Globus pallidus (tissue), 1 donor: ENCODE measurements around the gene EDDM13.
A peak's percentile ranks its signal among the peaks of the same experiment; 100 is the strongest.
"Not testable (repeated sequence)": the region's sequence is repeated elsewhere in the genome, so short reads cannot be mapped to it uniquely, and the experiment has no call there.

Experiments
- DNase-seq: peaks from one replicate; pipeline ENCODE4 v3.0.0-alpha.2; 2015; ENCODE audit warnings: low spot score

EDDM13 gene

GRCh38 chr19:56295531-56296455, 23.2 kb downstream of the EDDM13 start:
- DNase-seq = no peak

- DNase-seq = no peak
Measured at GRCh38 chr19:56297010-56297409, 24.5 kb downstream of the EDDM13 start.

- no peak for DNase-seq
Measured at GRCh38 chr19:56299688-56300087, 27.1 kb downstream of the EDDM13 start.

GRCh38 chr19:56301155-56301554, 28.6 kb downstream of the EDDM13 start:
- DNase-seq = no peak

GRCh38 chr19:56301886-56302620, 29.5 kb downstream of the EDDM13 start:
- DNase-seq = no peak

GRCh38 chr19:56304243-56304642, 31.7 kb downstream of the EDDM13 start:
- DNase-seq = no peak

- DNase-seq = no peak
Measured at GRCh38 chr19:56306016-56306415, 33.5 kb downstream of the EDDM13 start.

GRCh38 chr19:56307062-56307461, 34.5 kb downstream of the EDDM13 start:
- DNase-seq = not testable (repeated sequence)

- no peak for DNase-seq
Measured at GRCh38 chr19:56308792-56309191, 36.2 kb downstream of the EDDM13 start.

GRCh38 chr19:56309511-56310185, 37.1 kb downstream of the EDDM13 start:
- no peak for DNase-seq

GRCh38 chr19:56310462-56310861, 37.9 kb downstream of the EDDM13 start:
- no peak for DNase-seq

- DNase-seq = no peak
Measured at GRCh38 chr19:56312342-56312741, 39.8 kb downstream of the EDDM13 start.

GRCh38 chr19:56312787-56313657, 40.5 kb downstream of the EDDM13 start:
- no peak for DNase-seq

- DNase-seq = no peak
Measured at GRCh38 chr19:56314018-56314380, 41.5 kb downstream of the EDDM13 start.

GRCh38 chr19:56314381-56315076, 42.0 kb downstream of the EDDM13 start, which contains the start of gene ZSCAN5A:
TSS of gene ZSCAN5A (minus strand) at chr19:56314839. CDS start at chr19:56225046, 89,793 bp downstream.
- peak; percentile 97 for DNase-seq

GRCh38 chr19:56315077-56315828, 42.7 kb downstream of the EDDM13 start:
- DNase-seq = peak; percentile 99

GRCh38 chr19:56316728-56317127, 44.2 kb downstream of the EDDM13 start:
- no peak for DNase-seq

- DNase-seq = no peak
Measured at GRCh38 chr19:56317749-56318148, 45.2 kb downstream of the EDDM13 start.

- no peak for DNase-seq
Measured at GRCh38 chr19:56319991-56320390, 47.4 kb downstream of the EDDM13 start.
